ENCODE data around the gene EXOC6. TPM values are rescaled to one million over a fixed set of nuclear protein-coding genes. Genes with fewer than 3 reads are reported as not detected.
A peak's percentile ranks its signal among the peaks of the same experiment; 100 is the strongest.

EXOC6 gene
- total RNA-seq, 1 donor from 2014 or later: 9.0 TPM

DNA sequence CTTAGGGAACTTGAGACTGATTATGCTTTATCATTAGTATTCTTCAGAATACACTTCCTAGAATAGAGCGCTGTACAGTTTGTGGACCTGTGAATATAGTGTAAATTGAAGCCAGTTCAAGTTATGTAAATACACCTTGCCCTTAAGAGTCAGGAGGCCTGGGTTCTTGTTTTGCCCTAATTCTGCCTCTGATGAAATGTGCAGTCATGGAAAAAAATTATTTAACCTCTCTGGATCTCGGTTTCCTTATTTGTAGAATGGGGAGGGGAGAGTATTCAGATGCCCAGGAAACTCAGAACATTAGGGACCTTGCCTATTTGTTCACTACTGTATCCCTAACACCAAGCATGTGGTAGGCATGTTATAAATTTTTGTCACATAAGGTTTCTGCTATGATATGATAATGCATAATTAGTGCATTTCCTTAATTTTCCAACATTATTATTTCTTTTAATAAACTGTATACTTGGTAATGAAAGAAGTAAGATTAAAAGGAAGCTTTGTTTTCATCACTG lies 1.3 kb downstream of the EXOC6 start:
- peak overlapping the region; percentile 89 for H3K4me3 Mint-ChIP-seq
- peak overlapping the region; percentile 60 for H3K27ac Mint-ChIP-seq
- peaks cover 8% of the 10 kb centered on the region for H3K4me1 Mint-ChIP-seq (ENCODE audit: unreplicated experiment)
- H3K27me3 Mint-ChIP-seq: peaks cover 24% of the 10 kb centered on the region
- H3K36me3 Mint-ChIP-seq: no peaks in the 10 kb centered on the region
- DNase-seq (ENCODE audit: extremely low spot score, unreplicated experiment): no peak
- no peaks in the 10 kb centered on the region for H3K9me3 Mint-ChIP-seq
- no peak for TF ChIP-seq CTCF (conservative IDR thresholded peaks at IDR 0.05)

- H3K4me3 Mint-ChIP-seq: no peak overlapping the region
- peaks cover 22% of the 10 kb centered on the region for H3K27me3 Mint-ChIP-seq
- no peak for DNase-seq (ENCODE audit: extremely low spot score, unreplicated experiment)
- H3K9me3 Mint-ChIP-seq: no peaks in the 10 kb centered on the region
- no peak overlapping the region for H3K27ac Mint-ChIP-seq
- no peak for TF ChIP-seq CTCF (conservative IDR thresholded peaks at IDR 0.05)
- peaks cover 8% of the 10 kb centered on the region for H3K4me1 Mint-ChIP-seq (ENCODE audit: unreplicated experiment)
- H3K36me3 Mint-ChIP-seq: no peaks in the 10 kb centered on the region
Measured at GRCh38 chr10:92850185-92850584, 1.9 kb downstream of the EXOC6 start.

- Mint-ChIP-seq H3K4me1 (ENCODE audit: unreplicated experiment) (peaks cover 8% of the 10 kb centered on the region), H3K9me3 (no peaks in the 10 kb centered on the region), H3K4me3 (no peak overlapping the region), H3K36me3 (no peaks in the 10 kb centered on the region), H3K27me3 (peaks cover 20% of the 10 kb centered on the region), H3K27ac (no peak overlapping the region)
- no peak for TF ChIP-seq CTCF (conservative IDR thresholded peaks at IDR 0.05)
- DNase-seq (ENCODE audit: extremely low spot score, unreplicated experiment): no peak
Measured at GRCh38 chr10:92851003-92851402, 2.7 kb downstream of the EXOC6 start.

- no peak for DNase-seq (ENCODE audit: extremely low spot score, unreplicated experiment)
- no peak overlapping the region for H3K4me3 Mint-ChIP-seq
- peaks cover 5% of the 10 kb centered on the region for H3K9me3 Mint-ChIP-seq
- H3K27ac Mint-ChIP-seq: no peak overlapping the region
- no peaks in the 10 kb centered on the region for H3K4me1 Mint-ChIP-seq (ENCODE audit: unreplicated experiment)
- no peak for TF ChIP-seq CTCF (conservative IDR thresholded peaks at IDR 0.05)
- H3K27me3 Mint-ChIP-seq: no peaks in the 10 kb centered on the region
- H3K36me3 Mint-ChIP-seq: peaks cover 10% of the 10 kb centered on the region
Measured at GRCh38 chr10:92855560-92855959, 7.2 kb downstream of the EXOC6 start.

- no peaks in the 10 kb centered on the region for H3K4me1 Mint-ChIP-seq (ENCODE audit: unreplicated experiment)
- no peak overlapping the region for H3K27ac Mint-ChIP-seq
- H3K27me3 Mint-ChIP-seq: no peaks in the 10 kb centered on the region
- peaks cover 5% of the 10 kb centered on the region for H3K9me3 Mint-ChIP-seq
- no peak for DNase-seq (ENCODE audit: extremely low spot score, unreplicated experiment)
- no peak overlapping the region for H3K4me3 Mint-ChIP-seq
- peaks cover 15% of the 10 kb centered on the region for H3K36me3 Mint-ChIP-seq
- no peak for TF ChIP-seq CTCF (conservative IDR thresholded peaks at IDR 0.05)
Measured at GRCh38 chr10:92857904-92858514, 9.7 kb downstream of the EXOC6 start.
